Measurements from ENCODE around the gene ZNF180. TPM values are rescaled to one million over a fixed set of nuclear protein-coding genes. Genes with fewer than 3 reads are reported as not detected.

Gene ZNF180
- total RNA-seq, 1 experiment from 2014 or later, result 10.4 TPM

DNA sequence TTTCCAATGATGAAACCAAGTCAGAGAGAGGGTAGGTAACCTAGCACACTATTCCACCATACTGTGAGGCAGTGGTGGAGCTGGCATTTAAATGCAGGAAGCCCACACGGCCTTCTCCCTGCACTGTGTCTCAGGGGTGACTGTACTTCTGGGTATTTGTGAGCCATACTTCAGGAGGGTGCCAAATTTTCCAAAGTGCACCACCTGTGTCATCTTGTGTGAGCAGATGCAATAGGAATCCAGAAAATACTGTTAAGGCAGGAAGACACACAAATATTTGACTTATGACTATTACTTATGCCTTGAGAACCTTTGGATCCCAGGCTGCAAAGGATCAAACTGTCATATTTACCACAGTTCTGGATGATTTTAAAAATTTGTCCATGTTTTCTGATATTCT lies 69.4 kb downstream of the ZNF180 start:
- POLR2A ChIA-PET (ENCODE audit: low non-redundant PET), result no interaction called here
- intact Hi-C loops (cut with micrococcal nuclease; ENCODE audit: unreplicated experiment), result no loop called here
- TF ChIP-seq, protein P1, sequence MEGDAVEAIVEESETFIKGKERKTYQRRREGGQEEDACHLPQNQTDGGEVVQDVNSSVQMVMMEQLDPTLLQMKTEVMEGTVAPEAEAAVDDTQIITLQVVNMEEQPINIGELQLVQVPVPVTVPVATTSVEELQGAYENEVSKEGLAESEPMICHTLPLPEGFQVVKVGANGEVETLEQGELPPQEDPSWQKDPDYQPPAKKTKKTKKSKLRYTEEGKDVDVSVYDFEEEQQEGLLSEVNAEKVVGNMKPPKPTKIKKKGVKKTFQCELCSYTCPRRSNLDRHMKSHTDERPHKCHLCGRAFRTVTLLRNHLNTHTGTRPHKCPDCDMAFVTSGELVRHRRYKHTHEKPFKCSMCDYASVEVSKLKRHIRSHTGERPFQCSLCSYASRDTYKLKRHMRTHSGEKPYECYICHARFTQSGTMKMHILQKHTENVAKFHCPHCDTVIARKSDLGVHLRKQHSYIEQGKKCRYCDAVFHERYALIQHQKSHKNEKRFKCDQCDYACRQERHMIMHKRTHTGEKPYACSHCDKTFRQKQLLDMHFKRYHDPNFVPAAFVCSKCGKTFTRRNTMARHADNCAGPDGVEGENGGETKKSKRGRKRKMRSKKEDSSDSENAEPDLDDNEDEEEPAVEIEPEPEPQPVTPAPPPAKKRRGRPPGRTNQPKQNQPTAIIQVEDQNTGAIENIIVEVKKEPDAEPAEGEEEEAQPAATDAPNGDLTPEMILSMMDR (conservative IDR thresholded peaks at IDR 0.05; ENCODE audit: low read depth, low read length), result no peak
- no peak for TF ChIP-seq EZH2 (IDR thresholded peaks at IDR 0.05; ENCODE audit: borderline replicate concordance, low read depth, low read length, poor library complexity, severe bottlenecking)
- Histone ChIP-seq H3K9me3 (ENCODE audit: low read depth, low read length, poor library complexity, severe bottlenecking) (peaks cover 48% of the 10 kb centered on the region), H3K36me3 (ENCODE audit: insufficient read depth, low read length, poor library complexity, severe bottlenecking) (peaks cover 12% of the 10 kb centered on the region), H3K27ac (ENCODE audit: low read depth, low read length, poor library complexity, severe bottlenecking) (no peak overlapping the region), H3K27me3 (replicated peaks; ENCODE audit: insufficient read depth, low read depth, low read length, poor library complexity) (no peaks in the 10 kb centered on the region), H3K4me3 (ENCODE audit: low read depth, low read length, poor library complexity, severe bottlenecking) (no peak overlapping the region), H3K4me1 (ENCODE audit: insufficient read depth, low read length, poor library complexity, severe bottlenecking) (no peaks in the 10 kb centered on the region)
- no TSS peak for BruUV-seq (replicated peaks)
- CTCF ChIA-PET, result no interaction called here
- no peak for DNase-seq (ENCODE audit: low spot score)

Other genes starting within 250 kb of the ZNF180 start
- 1.1 and 1.2 TPM in 2 replicates for gene ZNF233, start 240.6 kb downstream of the ZNF180 start, total RNA-seq (2021)
- gene ZNF235, start 195.5 kb downstream of the ZNF180 start, total RNA-seq (2021), result 9.9 and 10.0 TPM in 2 replicates
- 7.8 and 8.2 TPM in 2 replicates for gene ZNF112, start 143.8 kb downstream of the ZNF180 start, total RNA-seq (2021)
- 3.0 and 3.9 TPM in 2 replicates for gene ZNF285, start 98.9 kb downstream of the ZNF180 start, total RNA-seq (2021)
- gene ZNF229, start 52.0 kb downstream of the ZNF180 start, total RNA-seq (2021), result 13.4 and 14.3 TPM in 2 replicates
- gene CEACAM20, start 29.2 kb upstream of the ZNF180 start, total RNA-seq (2021), result 0.15 TPM in 1 of 2 replicates, not detected in the other
- gene IGSF23, start 113.0 kb upstream of the ZNF180 start, total RNA-seq (2021), result not detected in 2 replicates
- gene PVR, start 143.4 kb upstream of the ZNF180 start, total RNA-seq (2021), result 26.8 and 29.5 TPM in 2 replicates
- 2.5 and 2.9 TPM in 2 replicates for gene CEACAM19, start 171.0 kb upstream of the ZNF180 start, total RNA-seq (2021)
- not detected in 2 replicates for gene CEACAM16, start 198.6 kb upstream of the ZNF180 start, total RNA-seq (2021)
- gene BCL3, start 248.2 kb upstream of the ZNF180 start, total RNA-seq (2021), result 6.6 and 9.9 TPM in 2 replicates